Activated CD4-positive, alpha-beta T cell treated with anti-CD3 and anti-CD28 coated beads, Interleukin-2, amount 50 U/mL, for 1 hour (primary cell): Measurements from ENCODE around the gene CDC14B.
"Not testable (repeated sequence)": the region's sequence is repeated elsewhere in the genome, so short reads cannot be mapped to it uniquely, and the experiment has no call there.

Experiments used
- DNase-seq: peaks from one replicate; pipeline ENCODE4 v3.0.0-alpha.2; 2020

CDC14B gene

GRCh38 chr9:96524764-96525163 lies 94.9 kb downstream of the CDC14B start:
- DNase-seq: no peak

DNA sequence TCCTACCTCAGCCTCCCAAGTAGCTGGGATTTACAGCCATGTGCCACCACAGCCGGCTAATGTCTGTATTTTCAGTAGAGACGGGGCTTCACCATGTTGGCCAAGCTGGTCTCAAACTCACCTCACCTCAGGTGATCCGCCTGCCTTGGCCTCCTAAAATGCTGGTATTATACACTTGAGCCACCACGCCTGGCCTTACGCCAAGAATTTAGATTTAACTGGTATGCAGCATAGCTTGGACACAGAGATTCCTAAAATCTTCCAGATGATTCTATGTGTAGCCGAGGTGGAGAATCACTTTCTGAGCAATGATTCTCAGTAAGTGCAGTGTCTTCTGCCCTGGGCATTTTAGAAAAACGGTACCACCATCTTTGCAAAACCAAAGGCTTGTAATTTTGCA lies 95.6 kb downstream of the CDC14B start:
- DNase-seq: no peak

- no peak for DNase-seq
Measured at GRCh38 chr9:96523374-96523773, 96.3 kb downstream of the CDC14B start.

DNA sequence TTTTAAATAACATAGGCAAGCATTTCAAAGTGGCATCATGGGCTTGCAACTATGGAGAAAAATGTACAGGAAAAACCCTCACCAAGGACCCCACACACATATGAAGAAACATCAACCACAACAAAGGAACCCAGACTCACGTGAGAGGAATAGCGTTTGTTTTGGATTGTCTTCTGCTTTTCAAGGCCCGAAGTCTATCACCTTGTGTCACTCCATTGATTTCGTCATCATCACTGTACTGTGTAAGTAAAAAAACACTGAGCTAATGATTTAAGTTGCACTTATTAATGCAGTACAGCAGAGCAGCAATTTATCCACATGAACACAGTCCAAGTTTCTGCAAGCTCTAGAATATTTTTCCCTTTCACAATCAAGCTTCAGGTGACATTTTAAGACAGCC lies 97.3 kb downstream of the CDC14B start:
- DNase-seq: no peak

DNA sequence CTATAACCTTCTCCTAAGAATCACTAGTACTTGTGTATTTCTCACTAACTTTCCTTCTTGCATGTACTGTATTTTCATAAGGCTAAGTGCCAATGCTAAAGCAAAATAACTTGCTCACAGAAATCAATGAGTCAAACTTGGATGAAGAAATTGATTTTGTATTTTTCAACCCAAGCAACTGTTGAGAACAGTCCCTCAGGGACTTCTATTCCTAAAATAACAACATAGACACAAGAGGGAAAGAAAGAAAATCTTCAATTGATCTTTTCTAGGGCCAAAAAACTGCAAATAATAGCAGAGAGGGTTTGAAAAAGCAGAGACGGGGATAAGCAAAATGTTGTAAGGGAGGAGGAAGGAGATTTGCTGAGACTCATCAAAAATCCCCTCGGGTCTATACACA lies 99.9 kb downstream of the CDC14B start:
- DNase-seq: no peak

GRCh38 chr9:96519095-96519494 lies 100.5 kb downstream of the CDC14B start:
- no peak for DNase-seq

GRCh38 chr9:96515621-96516470 lies 103.8 kb downstream of the CDC14B start:
- no peak for DNase-seq

DNA sequence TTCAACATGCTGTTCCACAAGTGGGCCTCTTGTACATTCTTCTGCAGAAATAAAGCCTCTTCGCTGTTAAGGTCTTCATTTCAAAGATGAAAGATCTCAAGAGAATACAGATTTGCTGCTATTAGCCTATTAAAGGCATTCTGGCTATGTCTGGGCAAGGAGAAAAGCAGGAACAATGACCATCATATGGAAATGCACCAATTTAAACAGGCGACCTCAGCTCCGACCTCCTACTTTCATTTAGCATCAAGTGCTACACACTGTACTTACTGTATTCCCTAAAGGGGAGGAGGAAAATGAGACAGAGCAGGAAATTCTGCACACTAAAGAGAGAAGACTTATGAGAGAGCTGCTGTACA lies 104.9 kb downstream of the CDC14B start:
- DNase-seq: no peak

DNA sequence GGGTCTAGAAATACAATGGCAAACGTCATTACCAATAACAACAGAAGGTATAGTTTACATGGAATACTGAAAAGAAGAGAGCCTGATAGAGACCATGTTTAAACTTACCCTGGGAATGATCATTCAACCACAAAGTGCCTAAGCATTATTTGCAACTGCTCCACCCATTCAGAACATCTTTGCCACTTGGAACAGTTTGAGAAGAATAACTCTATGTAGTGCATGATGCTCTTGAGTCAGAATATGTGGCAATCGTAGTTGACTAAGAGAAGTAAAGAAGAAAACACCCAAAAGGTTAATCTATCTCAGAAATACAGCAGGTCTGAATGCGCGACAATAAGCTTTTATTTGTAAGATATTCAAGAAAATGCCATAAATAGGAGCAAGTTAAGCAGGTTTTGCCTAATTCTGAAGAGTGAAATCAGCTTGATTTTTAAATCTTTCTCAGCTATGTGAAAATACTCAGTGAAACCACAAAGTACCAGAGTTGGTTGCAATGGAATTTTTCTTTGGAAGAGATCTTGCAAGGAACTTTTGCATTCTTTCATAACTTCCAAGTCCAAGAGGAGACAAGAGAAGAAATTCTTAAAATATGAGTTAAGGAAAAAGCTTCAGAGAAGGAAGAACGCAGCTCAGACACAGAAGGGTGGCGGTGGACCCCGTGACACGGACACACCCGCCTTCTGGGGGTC lies 105.4 kb downstream of the CDC14B start:
- DNase-seq: no peak

DNA sequence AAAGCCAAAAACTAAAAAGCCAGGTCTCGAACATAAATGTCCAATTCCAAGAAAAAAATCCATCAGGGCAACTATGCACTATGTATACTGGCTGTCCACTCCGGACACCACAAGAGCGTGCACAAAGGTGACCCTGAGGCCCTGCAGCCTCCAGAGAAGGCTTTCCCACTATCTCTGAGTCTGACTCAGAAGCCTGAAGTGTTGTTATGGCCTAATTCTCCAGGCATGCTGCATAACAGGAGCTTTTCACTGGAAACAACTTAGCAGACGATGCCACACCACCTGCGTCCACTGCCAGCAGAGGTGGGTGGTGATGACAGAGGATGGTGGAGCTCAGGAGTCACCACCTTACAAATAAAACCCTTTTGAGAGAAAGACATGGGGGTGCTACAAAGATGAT lies 106.0 kb downstream of the CDC14B start:
- no peak for DNase-seq

DNA sequence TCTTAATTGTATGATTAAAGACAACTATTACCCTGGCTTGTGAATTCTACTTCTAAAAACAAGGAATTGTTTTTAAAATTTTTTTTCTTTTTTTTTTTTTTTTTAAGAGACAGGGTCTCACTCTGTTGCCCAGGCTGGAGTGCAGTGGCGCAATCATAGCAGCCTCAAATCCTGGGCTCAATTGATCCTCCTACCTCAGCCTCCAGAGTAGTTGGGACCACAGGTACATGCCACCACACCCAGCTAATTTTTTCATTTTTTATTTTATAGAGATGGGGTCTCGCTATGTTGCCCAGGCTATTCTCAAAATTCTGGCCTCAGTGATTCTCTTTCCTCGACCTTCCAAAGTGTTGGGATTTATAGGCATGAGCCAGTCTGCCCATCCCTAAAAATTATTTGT lies 107.4 kb downstream of the CDC14B start:
- DNase-seq: no peak

DNA sequence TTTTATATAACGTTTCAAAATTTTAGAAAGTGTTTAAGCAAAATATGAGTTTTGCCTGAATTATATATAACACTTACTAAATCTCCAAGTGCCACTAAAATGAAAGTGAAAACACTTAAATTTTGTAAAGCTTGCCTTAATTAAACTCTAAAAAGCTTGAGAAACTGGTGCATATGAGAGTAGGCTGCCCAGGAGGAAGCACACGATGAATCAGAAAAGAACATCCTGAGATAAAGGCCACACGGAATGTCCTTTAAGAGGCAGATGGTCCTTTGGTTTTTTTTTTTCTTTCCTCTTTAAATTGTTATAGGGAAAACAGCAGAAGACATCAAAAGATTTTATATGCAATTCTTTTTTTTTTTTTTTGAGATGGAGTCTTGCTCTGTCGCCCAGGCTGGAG lies 109.4 kb downstream of the CDC14B start:
- no peak for DNase-seq

DNA sequence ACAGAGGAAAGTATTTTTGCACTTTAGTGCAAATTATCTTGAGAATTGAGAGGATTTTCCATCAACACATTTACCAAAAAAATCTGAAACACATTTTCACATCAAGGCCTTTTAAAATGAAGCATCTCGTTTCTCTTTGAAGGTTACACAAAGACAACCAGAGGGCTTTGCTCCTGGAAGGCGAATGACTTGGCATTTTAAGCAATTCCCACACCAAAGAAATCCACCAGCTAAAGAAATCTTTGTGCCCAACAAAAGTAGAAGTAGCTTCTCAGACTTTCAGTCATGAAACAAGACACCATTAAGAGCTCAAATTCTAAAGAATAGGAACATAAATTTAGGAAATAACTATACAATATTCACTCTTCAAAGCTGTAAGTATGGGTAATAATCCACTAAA lies 109.8 kb downstream of the CDC14B start:
- no peak for DNase-seq

- DNase-seq: no peak
Measured at GRCh38 chr9:96509026-96509425, 110.6 kb downstream of the CDC14B start.

DNA sequence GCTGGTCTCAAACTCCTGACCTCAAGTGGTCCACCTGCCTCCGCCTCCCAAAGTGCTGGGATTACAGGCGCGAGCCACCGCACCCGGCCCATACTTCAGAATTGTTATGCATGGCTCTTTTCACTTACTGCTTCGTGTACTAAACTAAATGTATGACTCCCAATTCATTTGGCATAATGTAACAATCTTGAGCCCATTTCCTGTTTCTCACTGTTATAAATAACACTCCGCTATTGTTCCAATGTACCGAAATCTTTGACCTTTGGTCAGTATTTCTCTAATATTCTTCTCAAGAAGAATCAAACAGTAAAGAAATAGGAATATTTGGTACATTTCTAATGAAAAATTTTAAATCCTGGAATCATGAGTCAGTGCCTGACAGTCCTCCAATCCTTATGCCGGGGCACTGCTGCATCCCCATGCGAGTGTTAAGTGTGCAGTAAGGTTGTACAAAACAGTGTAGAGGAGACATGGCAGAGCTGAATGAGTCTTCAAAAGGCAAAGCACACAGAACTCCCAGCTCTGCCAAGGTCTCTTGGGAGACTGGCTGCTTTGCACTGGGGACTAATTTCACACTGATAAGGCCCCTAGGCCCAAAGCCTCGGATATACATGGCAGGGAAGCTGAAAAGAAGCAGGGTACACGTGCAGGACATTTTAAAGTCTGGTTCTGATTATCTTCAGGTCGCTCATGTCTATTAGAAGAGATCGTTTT lies 111.3 kb downstream of the CDC14B start:
- no peak for DNase-seq

- no peak for DNase-seq
Measured at GRCh38 chr9:96505316-96505991, 114.2 kb downstream of the CDC14B start.

DNA sequence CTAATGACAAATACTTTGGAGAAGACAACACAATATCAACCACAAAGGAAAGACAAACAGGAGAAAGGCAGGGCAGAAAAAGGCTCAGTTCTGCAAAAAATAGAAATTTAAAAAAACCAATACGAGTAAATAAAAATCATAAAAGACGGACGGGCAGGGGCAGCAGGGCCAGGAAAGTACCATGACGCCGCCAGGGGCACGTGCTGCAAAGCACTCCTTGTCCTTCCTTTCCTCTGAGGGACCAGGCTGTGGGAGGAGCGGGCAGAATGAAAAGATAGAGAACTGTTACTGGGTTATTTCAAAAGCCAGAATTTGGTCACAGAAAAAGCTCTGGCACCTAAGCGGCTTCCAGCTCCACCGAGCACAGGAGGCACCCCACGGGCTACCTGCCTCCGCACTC lies 115.7 kb downstream of the CDC14B start:
- DNase-seq: no peak

DNA sequence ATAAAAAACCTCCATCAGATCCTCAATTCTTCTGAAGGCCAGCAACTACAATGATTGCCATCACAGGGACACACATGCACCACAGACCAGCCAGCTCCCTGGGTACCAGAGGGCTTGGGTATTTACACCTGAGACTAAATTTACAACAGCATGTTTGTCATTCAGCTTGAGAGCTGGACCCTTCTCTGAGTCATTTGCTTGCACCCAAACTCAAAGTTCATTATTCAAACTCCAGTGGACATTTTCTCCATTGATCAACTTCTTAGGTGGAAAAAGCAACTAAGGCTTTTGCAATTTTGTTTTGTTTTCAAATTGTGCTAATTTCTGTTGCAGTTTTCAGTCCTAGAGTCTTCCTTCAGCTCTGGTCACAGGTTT lies 116.3 kb downstream of the CDC14B start:
- not testable (repeated sequence) for DNase-seq

GRCh38 chr9:96502539-96503373 lies 116.9 kb downstream of the CDC14B start:
- DNase-seq: no peak

GRCh38 chr9:96501633-96502538 lies 117.8 kb downstream of the CDC14B start:
- no peak for DNase-seq
